Coronary artery (tissue), 2 donors: ENCODE measurements around the gene MAJIN.
"Not testable (repeated sequence)": the region's sequence is repeated elsewhere in the genome, so short reads cannot be mapped to it uniquely, and the experiment has no call there.

Experiments
- DNase-seq: peaks from one replicate; pipeline ENCODE4 v3.0.0-alpha.2; 2017; ENCODE audit warnings: low spot score
- H3K27ac ChIP-seq, 2 donors: fragments of 200-600 bp; sonication (generic); one replicate each; pipeline ENCODE4 v1.5.1; 2016 to 2019
- H3K4me3 ChIP-seq: fragments of 200-600 bp; sonication (generic); 2 replicates; pipeline ENCODE4 v1.5.1; 2016; ENCODE audit warnings: mild to moderate bottlenecking, moderate library complexity
- TF ChIP-seq, protein P1 (sequence below): fragments of 200-600 bp; sonication (generic); IDR thresholded peaks from one replicate; pipeline ENCODE4 v1.5.1; 2019; ENCODE audit warnings: antibody characterized with exemption

Gene MAJIN

GRCh38 chr11:65013888-65014725 lies 42.2 kb upstream of the MAJIN start, which contains the start of gene ARL2:
ARL2 (plus strand) TSS chr11:65014160; CDS start chr11:65014208, 48 bp downstream.
- DNase-seq = peak; percentile 93
- H3K4me3 ChIP-seq = peak within 1 kb of the TSS; percentile 84
- H3K27ac ChIP-seq = peak within 1 kb of the TSS; percentile 96 to 98
- TF ChIP-seq, protein P1, sequence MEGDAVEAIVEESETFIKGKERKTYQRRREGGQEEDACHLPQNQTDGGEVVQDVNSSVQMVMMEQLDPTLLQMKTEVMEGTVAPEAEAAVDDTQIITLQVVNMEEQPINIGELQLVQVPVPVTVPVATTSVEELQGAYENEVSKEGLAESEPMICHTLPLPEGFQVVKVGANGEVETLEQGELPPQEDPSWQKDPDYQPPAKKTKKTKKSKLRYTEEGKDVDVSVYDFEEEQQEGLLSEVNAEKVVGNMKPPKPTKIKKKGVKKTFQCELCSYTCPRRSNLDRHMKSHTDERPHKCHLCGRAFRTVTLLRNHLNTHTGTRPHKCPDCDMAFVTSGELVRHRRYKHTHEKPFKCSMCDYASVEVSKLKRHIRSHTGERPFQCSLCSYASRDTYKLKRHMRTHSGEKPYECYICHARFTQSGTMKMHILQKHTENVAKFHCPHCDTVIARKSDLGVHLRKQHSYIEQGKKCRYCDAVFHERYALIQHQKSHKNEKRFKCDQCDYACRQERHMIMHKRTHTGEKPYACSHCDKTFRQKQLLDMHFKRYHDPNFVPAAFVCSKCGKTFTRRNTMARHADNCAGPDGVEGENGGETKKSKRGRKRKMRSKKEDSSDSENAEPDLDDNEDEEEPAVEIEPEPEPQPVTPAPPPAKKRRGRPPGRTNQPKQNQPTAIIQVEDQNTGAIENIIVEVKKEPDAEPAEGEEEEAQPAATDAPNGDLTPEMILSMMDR = peak; percentile 98

GRCh38 chr11:65013130-65013887 lies 41.4 kb upstream of the MAJIN start:
- peak overlapping the region; percentile 96 to 98 for H3K27ac ChIP-seq
- TF ChIP-seq, protein P1 = peak; percentile 81
- peak; percentile 95 for DNase-seq
- H3K4me3 ChIP-seq = peak overlapping the region; percentile 84

- no peak for DNase-seq
- TF ChIP-seq, protein P1 = no peak
- no peak overlapping the region for H3K27ac ChIP-seq
Observed at GRCh38 chr11:65008873-65009272, 37.0 kb upstream of the MAJIN start.

GRCh38 chr11:65008016-65008415 lies 36.1 kb upstream of the MAJIN start:
- DNase-seq = no peak
- Histone ChIP-seq H3K4me3 (no peak overlapping the region), H3K27ac (no peak overlapping the region)
- TF ChIP-seq, protein P1 = no peak

More at GRCh38 chr11:65008873-65009272, 37.0 kb upstream of the MAJIN start:
- no peak overlapping the region for H3K4me3 ChIP-seq

GRCh38 chr11:65003968-65004367 lies 32.1 kb upstream of the MAJIN start:
- not testable (repeated sequence) for H3K27ac ChIP-seq, H3K4me3 ChIP-seq, DNase-seq

DNA sequence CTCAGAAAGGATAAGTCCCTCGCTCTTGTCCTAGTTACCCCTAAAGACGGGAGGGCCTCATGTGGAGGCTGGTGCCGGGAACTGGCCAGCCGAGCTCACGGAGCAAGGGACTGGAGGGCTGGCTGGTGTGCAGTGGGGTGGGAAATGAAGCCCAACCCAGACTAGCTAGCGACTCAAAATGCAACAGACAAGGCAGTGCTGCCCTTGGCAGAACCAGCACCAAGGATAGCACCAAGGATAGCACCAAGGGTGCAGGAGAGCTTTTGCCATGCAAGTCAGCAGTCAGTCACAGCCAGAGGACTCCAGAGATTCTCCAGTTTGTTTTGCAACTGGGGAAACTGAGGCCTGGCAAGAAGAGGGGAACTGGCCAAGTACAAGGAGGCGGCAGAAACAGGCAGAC lies 31.4 kb upstream of the MAJIN start:
- DNase-seq = no peak
- no peak overlapping the region for H3K27ac ChIP-seq
- TF ChIP-seq, protein P1 = no peak
- no peak overlapping the region for H3K4me3 ChIP-seq

GRCh38 chr11:65002706-65003105 lies 30.8 kb upstream of the MAJIN start:
- Histone ChIP-seq H3K4me3 (no peak overlapping the region), H3K27ac (no peak overlapping the region)
- TF ChIP-seq, protein P1 = no peak
- no peak for DNase-seq
